C4-2B (cell line): ENCODE measurements around the gene ACSS3.
A peak's percentile ranks its signal among the peaks of the same experiment; 100 is the strongest.

Experiments
- CTCF ChIP-seq: fragments of 450-650 bp; conservative IDR thresholded peaks from 2 replicates; pipeline ENCODE4 v1.5.1; 2017; ENCODE audit warnings: mild to moderate bottlenecking
- ZFX ChIP-seq: fragments of 450-650 bp; IDR thresholded peaks from 2 replicates; pipeline ENCODE4 v1.6.1; 2017

GRCh38 chr12:81128930-81129554, 51.2 kb downstream of the ACSS3 start:
- peak; percentile 91 for TF ChIP-seq CTCF
- TF ChIP-seq ZFX: no peak
